Myocyte (in vitro differentiated cells): ENCODE data around the gene KCTD17. TPM values are rescaled to one million over a fixed set of nuclear protein-coding genes. Genes with fewer than 3 reads are reported as not detected.

ENCODE experiments used
- DNase-seq: peaks from one replicate; pipeline ENCODE4 v3.0.0-alpha.2; 2012; ENCODE audit warnings: low read depth
- total RNA-seq: library from RNA; depleted of rRNA; stranded (reverse); fragments of >200 nt; gene quantifications from 2 replicates; pipeline ENCODE4 v1.2.3, GENCODE V29; 2014

KCTD17 gene
- total RNA-seq, 1 donor from 2014 or later = 11.0 TPM

- peak; percentile 30 for DNase-seq
These were observed 26.4 kb downstream of the KCTD17 start for GRCh38 chr22:37077802-37078448.

- no peak for DNase-seq
These were observed 27.6 kb downstream of the KCTD17 start for GRCh38 chr22:37079158-37079557.

GRCh38 chr22:37079668-37080171 lies 28.2 kb downstream of the KCTD17 start:
- no peak for DNase-seq

- no peak for DNase-seq
These were observed 28.9 kb downstream of the KCTD17 start for GRCh38 chr22:37080438-37080837.

GRCh38 chr22:37080838-37081237 lies 29.3 kb downstream of the KCTD17 start:
- DNase-seq = no peak

GRCh38 chr22:37082251-37082873 lies 30.8 kb downstream of the KCTD17 start:
- DNase-seq = no peak

GRCh38 chr22:37083914-37084313 lies 32.4 kb downstream of the KCTD17 start:
- DNase-seq = no peak

GRCh38 chr22:37084385-37084784 lies 32.8 kb downstream of the KCTD17 start:
- DNase-seq = no peak

- DNase-seq = no peak
These were observed 34.6 kb downstream of the KCTD17 start for GRCh38 chr22:37086184-37086583.

- DNase-seq = no peak
These were observed 36.6 kb downstream of the KCTD17 start for GRCh38 chr22:37088108-37088605.

- no peak for DNase-seq
These were observed 37.3 kb downstream of the KCTD17 start for GRCh38 chr22:37088750-37089408.

GRCh38 chr22:37089434-37089833 lies 37.9 kb downstream of the KCTD17 start:
- DNase-seq = no peak

- DNase-seq = no peak
These were observed 39.6 kb downstream of the KCTD17 start for GRCh38 chr22:37090920-37091695.

GRCh38 chr22:37091994-37092393 lies 40.5 kb downstream of the KCTD17 start:
- DNase-seq = no peak

- DNase-seq = no peak
These were observed 41.5 kb downstream of the KCTD17 start for GRCh38 chr22:37092997-37093396.

- no peak for DNase-seq
These were observed 42.7 kb downstream of the KCTD17 start for GRCh38 chr22:37094239-37094638.

- no peak for DNase-seq
These were observed 43.6 kb downstream of the KCTD17 start for GRCh38 chr22:37095113-37095512.

GRCh38 chr22:37097346-37097745 lies 45.8 kb downstream of the KCTD17 start:
- DNase-seq = no peak

- peak; percentile 44 for DNase-seq
These were observed 47.5 kb downstream of the KCTD17 start for GRCh38 chr22:37098976-37099591.

- no peak for DNase-seq
These were observed 49.1 kb downstream of the KCTD17 start for GRCh38 chr22:37100589-37101127.
